Endothelial cell of umbilical vein (primary cell): ENCODE measurements around the gene MEGF10. TPM values are rescaled to one million over a fixed set of nuclear protein-coding genes. Genes with fewer than 3 reads are reported as not detected.

Source experiments
- BruUV-seq: library from RNA; stranded (reverse); fragments of 400-500 nt; replicated peaks from 2 replicates; lab custom pipeline; 2021; lab: Mats Ljungman, UMichigan
- CTCF ChIA-PET: fragments of 300-600, 350-600 bp; sonication (Branson Sonifier 250); formaldehyde crosslinking; loops from one replicate; lab custom pipeline; 2021; ENCODE audit warnings: antibody characterized with exemption, inconsistent platforms; lab: Charles Lee
- POLR2A ChIA-PET: fragments of 300-600, 350-600 bp; sonication (Branson Sonifier 250); formaldehyde crosslinking; loops from one replicate; lab custom pipeline; 2021; ENCODE audit warnings: antibody characterized with exemption, inconsistent platforms; lab: Charles Lee
- DNase-seq: peaks from one replicate; pipeline ENCODE4 v3.0.0-alpha.2; 2011; ENCODE audit warnings: low read depth, low spot score
- FAIRE-seq: peaks from 2 replicates; lab custom pipeline; 2011; peaks lifted over from hg19 to GRCh38; lab: Jason Lieb, UNC
- H2AFZ ChIP-seq: 2 replicates; pipeline ENCODE4 v1.6.0; 2012; ENCODE audit warnings: low read depth, low read length, control low read depth, inconsistent platforms
- H3K27ac ChIP-seq: 2 replicates; pipeline ENCODE4 v1.5.1; 2011; ENCODE audit warnings: low read depth, mild to moderate bottlenecking, control low read depth, low read length, moderate library complexity; ENCODE audit not compliant: insufficient read depth
- H3K27me3 ChIP-seq, 2 experiments: 2 replicates each; pipeline versions ENCODE4 v1.6.0 to v1.6.1; 2011; ENCODE audit warnings: low read length in 2 of 2, mixed read lengths in 1 of 2; ENCODE audit not compliant: control insufficient read depth in 2 of 2, insufficient read depth in 2 of 2
- H3K36me3 ChIP-seq, 2 experiments: 2 replicates in 1 of 2; 3 replicates in 1 of 2; pipeline ENCODE4 v1.5.1; 2011; ENCODE audit warnings: low read length in 2 of 2, mild to moderate bottlenecking in 1 of 2, moderate library complexity in 1 of 2; ENCODE audit not compliant: control insufficient read depth in 2 of 2, insufficient read depth in 2 of 2; ENCODE audit errors: extremely low read depth in 1 of 2
- H3K4me1 ChIP-seq: 3 replicates; pipeline ENCODE4 v1.5.1; 2011; ENCODE audit warnings: mild to moderate bottlenecking, low read length; ENCODE audit not compliant: control insufficient read depth, insufficient read depth; ENCODE audit errors: extremely low read depth
- H3K4me2 ChIP-seq: 2 replicates; pipeline ENCODE4 v1.6.1; 2011; ENCODE audit warnings: low read length, control low read depth, mixed read lengths; ENCODE audit not compliant: insufficient read depth
- H3K4me3 ChIP-seq, 3 experiments: fragments of 200-600 bp in 1 of 3; sonication (generic), shearing (Covaris generic) in 1 of 3; replicated peaks in 1 of 3; 2 replicates each; pipeline ENCODE4 v1.5.1; 2011 to 2016; ENCODE audit warnings: control low read depth in 3 of 3, low read length in 3 of 3, mild to moderate bottlenecking in 2 of 3, inconsistent platforms in 1 of 3, low read depth in 1 of 3, moderate library complexity in 1 of 3; ENCODE audit not compliant: insufficient read depth in 1 of 3
- H3K79me2 ChIP-seq: 2 replicates; pipeline ENCODE4 v1.6.0; 2012; ENCODE audit warnings: low read length, inconsistent platforms; ENCODE audit not compliant: control insufficient read depth, insufficient read depth
- H3K9ac ChIP-seq: replicated peaks from 2 replicates; pipeline ENCODE3; 2011; ENCODE audit warnings: low read length, control low read depth; ENCODE audit not compliant: insufficient read depth; ENCODE audit errors: extremely low read depth
- H3K9me1 ChIP-seq: replicated peaks from 3 replicates; pipeline ENCODE4 v1.6.0; 2011; ENCODE audit warnings: mild to moderate bottlenecking, low read length; ENCODE audit not compliant: control insufficient read depth, insufficient read depth; ENCODE audit errors: extremely low read depth
- H3K9me3 ChIP-seq: replicated peaks from 2 replicates; pipeline ENCODE4 v1.5.1; 2012; ENCODE audit warnings: low read length, inconsistent platforms; ENCODE audit not compliant: control insufficient read depth, insufficient read depth
- H4K20me1 ChIP-seq: replicated peaks from 2 replicates; pipeline ENCODE3; 2011; ENCODE audit warnings: mild to moderate bottlenecking, low read length; ENCODE audit not compliant: control insufficient read depth, insufficient read depth; ENCODE audit errors: extremely low read depth
- CTCF ChIP-seq, 2 donors: IDR thresholded peaks; 1 replicate in 1 of 2; 2 replicates in 1 of 2; pipeline ENCODE4 v1.5.1; 2011; ENCODE audit warnings: low read length in 2 of 2, mild to moderate bottlenecking in 2 of 2, moderate library complexity in 2 of 2, control low read depth in 1 of 2, inconsistent platforms in 1 of 2, low read depth in 1 of 2; ENCODE audit not compliant: insufficient read depth in 1 of 2; ENCODE audit errors: extremely low read depth in 1 of 2
- EZH2 ChIP-seq: IDR thresholded peaks from 2 replicates; pipeline ENCODE4 v1.6.1; 2012; ENCODE audit warnings: borderline replicate concordance, low read depth, mild to moderate bottlenecking, moderate library complexity, low read length, inconsistent platforms; ENCODE audit not compliant: severe bottlenecking
- FOS ChIP-seq: IDR thresholded peaks from 2 replicates; pipeline ENCODE4 v1.6.1; 2011; ENCODE audit warnings: mild to moderate bottlenecking, low read length, moderate library complexity, borderline replicate concordance; ENCODE audit not compliant: insufficient read depth
- GATA2 ChIP-seq: IDR thresholded peaks from 2 replicates; pipeline ENCODE4 v1.7.0; 2011; ENCODE audit warnings: low read depth, mild to moderate bottlenecking, moderate library complexity, mixed read lengths, low read length; ENCODE audit not compliant: insufficient read length, insufficient read depth
- JUN ChIP-seq: IDR thresholded peaks from 2 replicates; pipeline ENCODE4 v1.6.1; 2011; ENCODE audit warnings: borderline replicate concordance, low read depth; ENCODE audit not compliant: insufficient read length, insufficient read depth
- MYC ChIP-seq: IDR thresholded peaks from one replicate; pipeline ENCODE4 v1.6.1; 2011; ENCODE audit warnings: mild to moderate bottlenecking, low read depth, low read length
- POLR2A ChIP-seq: IDR thresholded peaks from 2 replicates; pipeline ENCODE4 v1.6.1; 2012; ENCODE audit warnings: low read depth, mild to moderate bottlenecking, control low read depth, low read length
- POLR2AphosphoS5 ChIP-seq: IDR thresholded peaks from 2 replicates; pipeline ENCODE4 v1.6.1; 2012; ENCODE audit warnings: low read depth, mild to moderate bottlenecking, control low read depth, low read length, moderate library complexity; ENCODE audit not compliant: insufficient read depth
- dilution Hi-C: fragments of 300-500 bp; cut with MboI; formaldehyde crosslinking; loops from one replicate; pipeline ENCODE4 v1.15.0; 2019; ENCODE audit warnings: low sequenced_read_pairs; ENCODE audit not compliant: extremely low pct_ligation_motif_present
- intact Hi-C: fragments of 100-400 bp; cut with micrococcal nuclease; formaldehyde crosslinking; loops from one replicate; pipeline ENCODE4 v1.10.0; 2022
- polyA plus RNA-seq, 4 experiments: library from polyadenylated mRNA; depleted of rRNA in 3 of 4; stranded (reverse) in 3 of 4; unstranded in 1 of 4; fragments of >200 nt; gene quantifications; 2 replicates each; pipeline versions ENCODE4 v1.2.1 to v1.2.3, GENCODE V29; 2011 to 2012; ENCODE audit warnings: missing spikeins in 1 of 4
- total RNA-seq: library from RNA; stranded (reverse); gene quantifications from 2 replicates; pipeline ENCODE4 v1.2.3, GENCODE V29; 2021
- TF ChIP-seq, protein P1 (sequence below): IDR thresholded peaks from 2 replicates; pipeline ENCODE4 v1.6.1; 2011; ENCODE audit not compliant: insufficient read depth, insufficient read length

MEGF10 gene
- total and polyA plus RNA-seq, 2 donors (not counting 3 experiments of a cell fraction or from before 2014, with no cell fraction given), result 0.30 to 1.00 TPM

DNA sequence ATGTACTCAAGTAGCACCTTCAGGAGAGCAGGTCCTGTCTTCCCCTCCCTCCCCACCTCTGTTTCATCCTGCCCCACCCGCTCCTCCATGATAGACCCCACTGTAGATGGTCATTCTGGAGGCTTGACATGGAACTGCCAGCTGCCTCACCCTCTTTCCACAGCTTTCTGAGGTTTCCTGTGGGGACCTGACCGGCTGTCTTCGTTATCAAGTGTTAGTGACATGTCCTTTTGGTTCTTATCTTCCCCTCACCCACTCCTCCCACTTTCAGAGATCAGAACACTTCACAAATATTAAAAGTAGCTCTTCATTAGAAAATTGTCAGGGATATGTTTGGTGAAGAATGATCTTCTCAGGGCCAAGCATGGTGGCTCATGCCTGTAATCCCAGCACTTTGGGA, 52.7 kb downstream of the MEGF10 start:
- Histone ChIP-seq H3K27ac (no peak overlapping the region), H2AFZ (no peak overlapping the region), H3K4me3 (no peak overlapping the region), H3K9me1 (no peaks in the 10 kb centered on the region), H4K20me1 (no peaks in the 10 kb centered on the region), H3K79me2 (no peaks in the 10 kb centered on the region), H3K27me3 (peaks cover 11 to 33% of the 10 kb centered on the region in 2 experiments), H3K9ac (no peak overlapping the region), H3K9me3 (no peaks in the 10 kb centered on the region), H3K4me2 (no peak overlapping the region), H3K36me3 (no peaks in the 10 kb centered on the region), H3K4me1 (no peaks in the 10 kb centered on the region)
- ChIA-PET CTCF (interaction anchor here (1.1 to 1.3 kb wide), 2 partner anchors 11 to 29 kb away, joined by 3 read pairs; no protein-coding TSS in a partner anchor), POLR2A (no interaction called here)
- DNase-seq (no peak), FAIRE-seq (no peak)
- intact Hi-C loops (no loop called here), dilution Hi-C loops (no loop called here)
- TF ChIP-seq POLR2AphosphoS5 (no peak), FOS (no peak)
- TF ChIP-seq, protein P1, sequence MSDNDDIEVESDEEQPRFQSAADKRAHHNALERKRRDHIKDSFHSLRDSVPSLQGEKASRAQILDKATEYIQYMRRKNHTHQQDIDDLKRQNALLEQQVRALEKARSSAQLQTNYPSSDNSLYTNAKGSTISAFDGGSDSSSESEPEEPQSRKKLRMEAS, result no peak
- BruUV-seq, result no TSS peak

DNA sequence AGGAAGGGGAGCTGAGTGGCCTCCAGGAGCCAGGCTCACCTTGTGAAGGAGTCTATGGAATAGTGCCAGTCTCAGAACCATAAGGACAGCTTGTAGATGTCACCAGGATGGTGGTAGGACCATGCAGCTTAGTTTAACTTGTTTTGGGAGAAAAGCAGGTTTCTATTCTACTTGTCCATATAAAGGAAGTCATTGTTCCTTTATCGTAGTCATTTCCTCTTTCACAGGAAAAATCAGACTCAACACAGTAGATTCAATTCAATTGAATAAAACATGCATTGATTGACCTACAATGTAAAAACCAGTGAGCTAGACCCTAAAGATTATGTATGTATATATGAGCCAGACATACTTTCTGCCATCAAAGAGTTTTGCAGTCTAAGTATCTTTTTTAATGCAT, 53.3 kb downstream of the MEGF10 start:
- intact Hi-C loops, result no loop called here
- CTCF ChIA-PET, result interaction anchor here (0.6 kb wide), 1 partner anchor 231 kb away, joined by 5 read pairs; no protein-coding TSS in a partner anchor

More for the DNA sequence above, 53.3 kb downstream of the MEGF10 start:
- Histone ChIP-seq H3K9ac (no peak overlapping the region), H3K4me3 (no peak overlapping the region), H3K27me3 (peaks cover 11 to 30% of the 10 kb centered on the region in 2 experiments), H3K79me2 (no peaks in the 10 kb centered on the region), H4K20me1 (no peaks in the 10 kb centered on the region), H3K4me1 (no peaks in the 10 kb centered on the region), H3K9me1 (no peaks in the 10 kb centered on the region), H2AFZ (no peak overlapping the region), H3K36me3 (no peaks in the 10 kb centered on the region), H3K4me2 (no peak overlapping the region), H3K9me3 (no peaks in the 10 kb centered on the region), H3K27ac (no peak overlapping the region)
- TF ChIP-seq POLR2AphosphoS5 (no peak), MYC (no peak), CTCF (IDR thresholded peaks at IDR 0.05; ENCODE audit: extremely low read depth in 1 of 2, insufficient read depth in 1 of 2, low read depth in 1 of 2, low read length in 2 of 2) (no peak), FOS (no peak), JUN (no peak), EZH2 (no peak), GATA2 (no peak), POLR2A (no peak)
- TF ChIP-seq, protein P1, result no peak
- FAIRE-seq (no peak), DNase-seq (no peak)
- dilution Hi-C loops, result no loop called here
- POLR2A ChIA-PET, result no interaction called here
- BruUV-seq, result no TSS peak
